ENCODE results near the gene ABCA5. TPM values are rescaled to one million over a fixed set of nuclear protein-coding genes. Genes with fewer than 3 reads are reported as not detected.

ABCA5 gene
- polyA plus RNA-seq, 1 experiment: 8.1 TPM

GRCh38 chr17:69228018-69228417 lies 98.9 kb downstream of the ABCA5 start:
- Histone ChIP-seq H3K27ac (ENCODE audit: low read depth, low read length) (no peak overlapping the region), H3K4me3 (ENCODE audit: low read depth, low read length) (no peak overlapping the region), H3K9me3 (ENCODE audit: control insufficient read depth, insufficient read depth, low read length) (no peaks in the 10 kb centered on the region), H3K27me3 (ENCODE audit: control insufficient read depth, insufficient read depth, low read length) (no peaks in the 10 kb centered on the region)
- TF ChIP-seq CTCF (IDR thresholded peaks at IDR 0.05; ENCODE audit: low read depth, low read length): no peak
- no peak for DNase-seq (ENCODE audit: low read depth, low spot score)
- ChIA-PET CTCF (interaction anchor here (1.3 to 1.5 kb wide), 2 partner anchors 8 to 9 kb away, joined by 3 to 5 read pairs; no protein-coding TSS in a partner anchor), POLR2A (no interaction called here)

GRCh38 chr17:69227541-69227940 lies 99.4 kb downstream of the ABCA5 start:
- H3K4me3 ChIP-seq (ENCODE audit: low read depth, low read length): no peak overlapping the region
- TF ChIP-seq CTCF (IDR thresholded peaks at IDR 0.05; ENCODE audit: low read depth, low read length): no peak
- no peaks in the 10 kb centered on the region for H3K27me3 ChIP-seq (ENCODE audit: control insufficient read depth, insufficient read depth, low read length)
- ChIA-PET CTCF (interaction anchor here (1.3 to 1.5 kb wide), 2 partner anchors 8 to 10 kb away, joined by 3 to 5 read pairs; no protein-coding TSS in a partner anchor), POLR2A (no interaction called here)
- no peaks in the 10 kb centered on the region for H3K9me3 ChIP-seq (ENCODE audit: control insufficient read depth, insufficient read depth, low read length)
- H3K27ac ChIP-seq (ENCODE audit: low read depth, low read length): no peak overlapping the region
- DNase-seq (ENCODE audit: low read depth, low spot score): no peak

GRCh38 chr17:69223809-69224208 lies 103.1 kb downstream of the ABCA5 start:
- ChIA-PET CTCF (interaction anchor here (0.6 to 1.9 kb wide), 8 partner anchors 11 to 754 kb away, joined by 3 to 8 read pairs (median 4); no protein-coding TSS in a partner anchor), POLR2A (no interaction called here)
- Histone ChIP-seq H3K27me3 (ENCODE audit: control insufficient read depth, insufficient read depth, low read length) (no peaks in the 10 kb centered on the region), H3K4me3 (ENCODE audit: low read depth, low read length) (no peak overlapping the region), H3K9me3 (ENCODE audit: control insufficient read depth, insufficient read depth, low read length) (no peaks in the 10 kb centered on the region), H3K27ac (ENCODE audit: low read depth, low read length) (no peak overlapping the region)
- no peak for TF ChIP-seq CTCF (IDR thresholded peaks at IDR 0.05; ENCODE audit: low read depth, low read length)
- peak; percentile 15 for DNase-seq (ENCODE audit: low read depth, low spot score)

GRCh38 chr17:69222707-69223258 lies 104.2 kb downstream of the ABCA5 start:
- no peak for DNase-seq (ENCODE audit: low read depth, low spot score)
- Histone ChIP-seq H3K4me3 (ENCODE audit: low read depth, low read length) (no peak overlapping the region), H3K27ac (ENCODE audit: low read depth, low read length) (no peak overlapping the region), H3K27me3 (ENCODE audit: control insufficient read depth, insufficient read depth, low read length) (no peaks in the 10 kb centered on the region), H3K9me3 (ENCODE audit: control insufficient read depth, insufficient read depth, low read length) (no peaks in the 10 kb centered on the region)
- POLR2A ChIA-PET: no interaction called here
- no peak for TF ChIP-seq CTCF (IDR thresholded peaks at IDR 0.05; ENCODE audit: low read depth, low read length)
- CTCF ChIA-PET: interaction anchor here (1.0 to 1.9 kb wide), 2 partner anchors 13 to 24 kb away, joined by 3 to 8 read pairs; no protein-coding TSS in a partner anchor

GRCh38 chr17:69220098-69220497 lies 106.8 kb downstream of the ABCA5 start:
- no peaks in the 10 kb centered on the region for H3K27me3 ChIP-seq (ENCODE audit: control insufficient read depth, insufficient read depth, low read length)
- ChIA-PET POLR2A (no interaction called here), CTCF (no interaction called here)
- no peak overlapping the region for H3K27ac ChIP-seq (ENCODE audit: low read depth, low read length)
- TF ChIP-seq CTCF (IDR thresholded peaks at IDR 0.05; ENCODE audit: low read depth, low read length): no peak
- DNase-seq (ENCODE audit: low read depth, low spot score): no peak
- no peaks in the 10 kb centered on the region for H3K9me3 ChIP-seq (ENCODE audit: control insufficient read depth, insufficient read depth, low read length)
- no peak overlapping the region for H3K4me3 ChIP-seq (ENCODE audit: low read depth, low read length)
